Activated naive CD4-positive, alpha-beta T cell treated with anti-CD3 and anti-CD28 coated beads, Interleukin-2, amount 10 ng/mL, durations not matched to agents 7 days and 5 days (primary cell): ENCODE results near the gene GGCX.
A peak's percentile ranks its signal among the peaks of the same experiment; 100 is the strongest.

Experiments
- CTCF ChIA-PET: fragments of 350-600 bp; sonication (Branson Sonifier 250); formaldehyde crosslinking; loops from one replicate; lab custom pipeline; 2021; ENCODE audit warnings: antibody characterized with exemption; lab: Charles Lee
- DNase-seq: peaks from one replicate; pipeline ENCODE4 v3.0.0-alpha.2; 2020
- H3K27ac Mint-ChIP-seq: one replicate; pipeline ENCODE4 v1.8.0; 2021; ENCODE audit warnings: mild to moderate bottlenecking, moderate library complexity, mixed read lengths
- H3K27me3 Mint-ChIP-seq: one replicate; pipeline ENCODE4 v1.8.0; 2021; ENCODE audit warnings: mild to moderate bottlenecking, mixed read lengths
- H3K36me3 Mint-ChIP-seq: one replicate; pipeline ENCODE4 v1.8.0; 2021; ENCODE audit warnings: mixed read lengths
- H3K4me1 Mint-ChIP-seq: one replicate; pipeline ENCODE4 v1.8.0; 2021; ENCODE audit warnings: mixed read lengths
- H3K4me3 Mint-ChIP-seq: one replicate; pipeline ENCODE4 v1.8.0; 2021; ENCODE audit warnings: mild to moderate bottlenecking, moderate library complexity, mixed read lengths
- H3K9me3 Mint-ChIP-seq: one replicate; pipeline ENCODE4 v1.8.0; 2021; ENCODE audit warnings: mixed read lengths

Gene GGCX

DNA sequence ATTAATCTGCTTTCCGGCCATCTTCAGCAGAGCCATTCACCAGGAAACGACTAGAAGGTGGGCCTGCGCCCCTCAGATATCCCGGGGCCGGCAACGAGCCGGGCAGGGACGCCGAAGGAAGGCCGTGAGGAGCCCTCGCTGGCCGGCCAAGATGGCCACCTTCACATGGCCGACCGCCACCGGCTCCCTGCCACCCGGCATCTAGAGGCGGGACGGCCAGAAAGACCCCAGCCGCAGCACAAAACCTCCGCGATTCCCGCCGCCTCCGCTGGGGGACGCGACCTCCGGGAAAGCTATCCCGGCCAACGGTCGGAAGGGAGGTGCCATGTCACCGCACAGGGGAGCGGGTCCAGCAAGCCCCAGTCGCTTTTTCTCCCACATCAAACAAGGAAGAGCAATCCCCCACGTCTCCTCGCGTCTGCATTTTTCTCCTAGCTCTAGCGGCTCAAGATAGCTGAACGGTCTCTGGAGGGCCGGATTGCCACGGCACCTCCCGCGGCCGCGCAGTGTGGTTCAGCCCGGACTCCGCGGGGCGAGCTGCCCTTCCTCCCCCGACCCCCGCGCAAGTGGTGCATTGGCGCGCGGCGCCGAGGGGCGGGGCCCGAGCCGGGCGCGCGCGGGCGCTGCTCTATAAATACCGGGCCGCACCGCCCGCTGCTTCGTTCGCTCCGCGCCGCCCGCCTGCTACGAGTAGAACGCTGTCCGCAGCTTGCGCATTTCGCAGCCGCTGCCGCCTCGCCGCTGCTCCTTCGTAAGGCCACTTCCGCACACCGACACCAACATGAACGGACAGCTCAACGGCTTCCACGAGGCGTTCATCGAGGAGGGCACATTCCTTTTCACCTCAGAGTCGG is 22.6 kb downstream of the GGCX start, which contains the start of gene MAT2A:
MAT2A (plus strand) TSS at position 662 of the 854 bp plus-strand sequence; CDS start at position 782, 120 bp downstream.
- peaks cover 41% of the 10 kb centered on the region for H3K36me3 Mint-ChIP-seq
- H3K27me3 Mint-ChIP-seq: no peaks in the 10 kb centered on the region
- peak within 1 kb of the TSS; percentile 92 for H3K4me3 Mint-ChIP-seq
- H3K9me3 Mint-ChIP-seq: no peaks in the 10 kb centered on the region
- CTCF ChIA-PET: interaction anchor here (0.8 to 8.1 kb wide), 5 partner anchors 10 to 148 kb away, joined by 3 to 62 read pairs (median 3); partner anchors contain the start of gene SH2D6
- H3K4me1 Mint-ChIP-seq: peaks cover 48% of the 10 kb centered on the region
- H3K27ac Mint-ChIP-seq: peak within 1 kb of the TSS; percentile 90
- peak; percentile 87 for DNase-seq

DNA sequence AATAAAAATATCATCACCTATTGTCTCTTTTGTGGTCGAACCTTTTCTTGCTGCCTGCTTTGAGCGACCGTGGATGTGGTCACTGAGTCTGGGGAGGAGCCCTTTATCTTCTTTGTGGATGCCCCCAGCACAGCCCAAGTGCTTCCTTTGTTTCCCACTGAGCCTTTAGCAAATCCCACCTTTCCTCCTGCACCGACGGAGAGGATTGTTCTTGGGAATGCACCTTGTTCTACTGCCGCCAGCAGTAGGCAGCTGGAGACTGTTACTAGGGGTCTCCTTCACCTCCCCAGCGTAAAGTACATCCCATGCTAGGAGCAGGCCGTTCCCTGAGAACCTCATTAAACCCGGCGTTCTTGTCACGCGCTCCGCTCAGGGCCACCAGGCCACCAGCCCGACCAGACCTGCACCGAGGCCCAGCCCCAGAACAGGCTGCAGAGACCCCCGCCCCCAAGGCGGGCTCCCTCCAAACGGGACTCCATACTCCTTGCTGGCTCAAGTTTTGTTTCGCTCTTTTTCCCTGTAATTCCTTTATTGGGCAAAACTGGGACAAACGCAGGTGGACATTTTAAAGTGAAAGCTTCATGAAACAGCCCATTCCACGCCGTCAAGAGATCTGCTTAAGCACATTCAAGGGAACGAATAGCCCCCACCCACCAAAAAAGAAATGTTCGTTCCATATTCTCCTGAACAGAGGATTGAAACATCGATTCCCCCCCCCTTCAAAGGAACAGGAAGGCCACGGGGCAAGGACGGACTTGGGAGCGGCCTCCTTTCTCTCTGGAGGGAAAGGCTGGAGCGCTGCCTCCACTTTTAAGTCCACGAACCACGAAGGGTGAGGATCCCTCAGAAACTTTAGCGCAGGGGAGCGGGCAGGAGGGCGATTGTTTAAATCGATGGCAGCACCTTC is 23.4 kb downstream of the GGCX start:
- Mint-ChIP-seq H3K27ac (peak overlapping the region; percentile 90), H3K9me3 (no peaks in the 10 kb centered on the region), H3K4me1 (peaks cover 43% of the 10 kb centered on the region), H3K36me3 (peaks cover 34% of the 10 kb centered on the region), H3K27me3 (no peaks in the 10 kb centered on the region), H3K4me3 (peak overlapping the region; percentile 92)
- DNase-seq: peak; percentile 54
- CTCF ChIA-PET: interaction anchor here (1.5 to 8.1 kb wide), 3 partner anchors 13 to 118 kb away, joined by 12 to 62 read pairs (median 17); partner anchors contain the start of gene SH2D6

DNA sequence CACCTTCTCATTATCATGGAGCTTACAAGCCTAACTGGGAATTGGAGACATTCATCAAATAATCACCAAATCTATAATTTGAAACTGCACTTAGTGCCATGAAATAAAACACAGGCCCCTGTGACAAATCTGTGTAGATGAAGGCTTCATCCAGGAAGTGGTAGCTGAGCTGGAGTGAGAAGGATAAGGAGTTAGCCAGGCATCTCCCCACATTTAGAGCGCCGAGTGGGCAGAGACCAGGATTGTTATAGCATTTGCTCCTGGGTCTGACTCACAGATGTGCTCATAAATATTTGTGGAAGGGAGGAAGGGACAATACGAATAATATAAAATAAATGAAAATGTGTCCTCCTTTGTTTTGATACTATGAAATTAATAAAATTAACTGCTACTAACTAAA is 24.8 kb downstream of the GGCX start:
- H3K36me3 Mint-ChIP-seq: peaks cover 20% of the 10 kb centered on the region
- no peaks in the 10 kb centered on the region for H3K9me3 Mint-ChIP-seq
- H3K4me3 Mint-ChIP-seq: no peak overlapping the region
- DNase-seq: no peak
- no peaks in the 10 kb centered on the region for H3K27me3 Mint-ChIP-seq
- H3K4me1 Mint-ChIP-seq: peaks cover 30% of the 10 kb centered on the region
- CTCF ChIA-PET: interaction anchor here (1.0 to 3.8 kb wide), 4 partner anchors 15 to 117 kb away, joined by 3 to 17 read pairs (median 8); no protein-coding TSS in a partner anchor
- H3K27ac Mint-ChIP-seq: no peak overlapping the region

DNA sequence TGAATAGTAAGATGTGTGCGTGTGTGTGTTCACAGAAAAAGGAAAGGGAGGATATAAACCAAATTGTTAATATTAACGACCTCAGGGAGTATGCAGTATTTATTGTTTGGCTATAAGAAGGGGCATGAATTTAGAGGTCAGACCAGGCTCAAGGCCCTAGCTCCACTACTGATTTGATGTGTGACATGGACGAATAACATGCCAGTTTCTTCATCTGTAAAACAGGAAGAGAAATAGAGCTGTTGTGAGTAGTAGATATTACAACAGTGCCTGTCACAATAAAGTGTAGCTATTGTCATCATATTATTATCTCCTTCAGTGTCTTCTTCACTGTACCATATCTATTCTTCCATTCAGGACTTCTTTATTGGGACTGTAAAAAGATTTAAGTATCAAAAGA is 26.4 kb downstream of the GGCX start:
- H3K9me3 Mint-ChIP-seq: no peaks in the 10 kb centered on the region
- DNase-seq: no peak
- no peaks in the 10 kb centered on the region for H3K27me3 Mint-ChIP-seq
- H3K36me3 Mint-ChIP-seq: peaks cover 4% of the 10 kb centered on the region
- no peak overlapping the region for H3K4me3 Mint-ChIP-seq
- CTCF ChIA-PET: interaction anchor here (0.7 to 3.8 kb wide), 4 partner anchors 8 to 115 kb away, joined by 3 to 17 read pairs (median 3); no protein-coding TSS in a partner anchor
- peaks cover 17% of the 10 kb centered on the region for H3K4me1 Mint-ChIP-seq
- no peak overlapping the region for H3K27ac Mint-ChIP-seq

DNA sequence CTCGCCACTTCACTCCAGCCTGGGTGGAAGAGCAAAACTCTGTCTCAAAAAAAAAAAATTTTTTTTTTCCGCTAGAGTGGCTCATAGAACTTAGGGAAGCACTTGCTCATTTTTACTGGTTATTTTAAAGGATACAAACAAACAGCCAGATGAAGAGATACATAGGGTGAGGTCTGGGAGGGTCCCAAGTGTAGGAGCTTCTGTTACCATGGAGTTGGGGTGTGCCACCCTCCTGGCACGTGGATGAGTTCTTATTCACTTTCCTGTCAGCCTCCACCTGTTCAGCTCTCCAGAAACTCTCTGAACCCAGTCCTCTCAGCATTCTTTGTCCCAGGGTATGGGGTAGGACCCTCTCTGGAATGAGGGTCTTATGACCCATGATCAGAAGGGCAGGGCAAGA is 27.2 kb downstream of the GGCX start:
- CTCF ChIA-PET: interaction anchor here (3.8 kb wide), 1 partner anchor 17 kb away, joined by 17 read pairs; no protein-coding TSS in a partner anchor
- H3K4me1 Mint-ChIP-seq: peaks cover 17% of the 10 kb centered on the region
- peaks cover 6% of the 10 kb centered on the region for H3K27me3 Mint-ChIP-seq
- no peak overlapping the region for H3K4me3 Mint-ChIP-seq
- H3K27ac Mint-ChIP-seq: no peak overlapping the region
- no peak for DNase-seq
- H3K36me3 Mint-ChIP-seq: peaks cover 3% of the 10 kb centered on the region
- H3K9me3 Mint-ChIP-seq: no peaks in the 10 kb centered on the region

DNA sequence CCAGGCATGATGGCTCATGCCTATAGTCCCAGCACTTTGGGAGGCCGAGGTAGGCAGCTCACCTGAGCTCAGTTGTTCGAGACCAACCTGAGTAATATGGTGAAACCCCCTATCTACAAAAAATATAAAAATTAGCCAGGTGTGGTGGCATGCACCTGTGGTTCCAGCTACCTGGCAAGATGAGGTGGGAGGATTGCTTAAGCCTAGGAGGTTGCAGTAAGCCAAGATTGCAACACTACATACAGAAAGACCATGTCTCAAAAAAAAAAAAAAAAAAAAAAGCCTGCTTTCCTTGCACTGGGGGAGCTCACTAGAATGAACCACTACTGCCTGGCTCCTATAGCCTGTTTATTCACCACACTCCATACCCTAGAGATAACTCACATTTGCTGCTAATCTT is 29.7 kb downstream of the GGCX start:
- Mint-ChIP-seq H3K4me3 (no peak overlapping the region), H3K27me3 (peaks cover 16% of the 10 kb centered on the region), H3K4me1 (peaks cover 4% of the 10 kb centered on the region), H3K36me3 (peaks cover 3% of the 10 kb centered on the region), H3K27ac (no peak overlapping the region), H3K9me3 (no peaks in the 10 kb centered on the region)
- CTCF ChIA-PET: no interaction called here
- no peak for DNase-seq

DNA sequence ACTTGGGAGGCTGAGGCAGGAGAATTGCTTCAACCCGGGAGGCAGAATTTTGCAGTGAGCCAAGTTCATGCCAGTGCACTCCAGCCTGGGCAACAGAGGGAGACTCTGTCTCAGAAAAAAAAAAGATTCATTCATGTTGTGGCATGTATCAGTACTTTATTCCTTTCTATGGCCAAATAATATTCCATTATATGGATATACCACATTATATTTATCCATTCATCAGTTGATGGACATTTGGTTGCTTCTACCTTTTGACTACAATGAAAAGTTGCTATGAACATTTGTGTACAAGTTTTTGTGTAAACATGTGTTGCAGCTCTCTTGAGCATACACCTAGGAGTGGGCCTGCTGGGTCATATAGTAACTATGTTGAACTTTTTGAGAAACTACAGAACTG is 31.5 kb downstream of the GGCX start:
- DNase-seq: no peak
- CTCF ChIA-PET: no interaction called here
- Mint-ChIP-seq H3K27me3 (peaks cover 32% of the 10 kb centered on the region), H3K4me3 (no peak overlapping the region), H3K27ac (no peak overlapping the region), H3K9me3 (no peaks in the 10 kb centered on the region), H3K36me3 (no peaks in the 10 kb centered on the region), H3K4me1 (no peaks in the 10 kb centered on the region)

DNA sequence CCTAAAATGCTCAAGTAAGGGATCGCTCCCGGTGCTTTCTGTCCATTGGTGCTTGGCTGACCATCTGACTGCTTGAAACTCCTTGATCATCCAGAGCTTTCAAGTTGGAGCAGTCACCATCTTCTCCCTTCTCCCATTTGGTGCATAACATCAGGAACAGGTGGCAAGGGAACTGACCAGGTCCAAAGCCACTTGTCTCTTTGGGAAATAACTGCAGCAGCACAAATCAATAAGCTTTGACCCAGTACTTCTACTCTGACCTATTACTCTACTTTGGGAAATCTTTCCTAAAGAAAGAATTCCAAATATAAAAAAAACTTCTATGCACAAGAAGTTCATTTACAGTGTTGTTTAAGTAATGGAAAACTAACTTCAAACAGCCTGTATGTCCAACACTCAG is 32.9 kb downstream of the GGCX start:
- no peak overlapping the region for H3K27ac Mint-ChIP-seq
- H3K27me3 Mint-ChIP-seq: peaks cover 43% of the 10 kb centered on the region
- H3K4me3 Mint-ChIP-seq: no peak overlapping the region
- peaks cover 4% of the 10 kb centered on the region for H3K4me1 Mint-ChIP-seq
- H3K36me3 Mint-ChIP-seq: no peaks in the 10 kb centered on the region
- CTCF ChIA-PET: no interaction called here
- no peak for DNase-seq
- no peaks in the 10 kb centered on the region for H3K9me3 Mint-ChIP-seq

DNA sequence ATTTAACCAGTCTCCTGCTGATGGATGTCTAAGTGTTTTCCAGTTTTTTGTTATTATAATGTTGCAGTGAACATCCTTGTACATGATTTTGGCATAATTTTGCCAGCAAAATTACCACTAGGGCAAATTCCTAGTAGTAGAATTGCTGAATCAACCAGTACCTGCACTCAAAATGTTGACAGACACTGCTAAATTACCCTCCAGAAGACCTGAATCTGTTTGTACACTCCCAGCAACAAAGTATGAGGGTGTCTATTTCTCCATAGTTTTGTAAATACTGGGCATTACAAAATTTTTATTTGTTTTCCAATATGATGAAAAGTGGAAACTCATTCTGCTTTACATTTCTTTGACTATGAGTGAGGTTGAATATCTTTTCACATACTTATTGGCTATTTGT is 33.5 kb downstream of the GGCX start:
- no peak overlapping the region for H3K4me3 Mint-ChIP-seq
- H3K4me1 Mint-ChIP-seq: peaks cover 4% of the 10 kb centered on the region
- no peak for DNase-seq
- H3K36me3 Mint-ChIP-seq: no peaks in the 10 kb centered on the region
- CTCF ChIA-PET: no interaction called here
- H3K27me3 Mint-ChIP-seq: peaks cover 43% of the 10 kb centered on the region
- no peaks in the 10 kb centered on the region for H3K9me3 Mint-ChIP-seq
- H3K27ac Mint-ChIP-seq: no peak overlapping the region

DNA sequence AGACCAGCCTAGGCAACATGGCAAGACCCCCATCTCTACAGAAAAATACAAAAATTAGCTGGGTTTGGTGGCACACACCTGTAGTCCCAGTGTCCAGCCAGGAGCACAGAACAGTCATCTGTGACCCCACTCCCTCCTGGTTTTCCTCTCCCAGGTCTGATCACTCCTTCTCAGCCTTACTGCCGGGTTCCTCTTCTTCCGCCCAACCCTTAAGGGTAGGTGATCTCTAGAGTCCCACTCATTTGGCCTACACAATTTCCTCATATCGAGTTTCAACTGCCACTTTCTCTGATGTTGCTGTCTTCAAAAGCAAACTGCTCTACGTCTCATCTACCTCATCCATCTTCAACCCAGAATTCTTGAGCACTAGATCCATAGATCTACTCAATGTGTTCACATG is 35.7 kb downstream of the GGCX start:
- no peak for DNase-seq
- H3K4me1 Mint-ChIP-seq: peaks cover 4% of the 10 kb centered on the region
- no peak overlapping the region for H3K4me3 Mint-ChIP-seq
- H3K9me3 Mint-ChIP-seq: no peaks in the 10 kb centered on the region
- H3K27me3 Mint-ChIP-seq: peaks cover 43% of the 10 kb centered on the region
- H3K27ac Mint-ChIP-seq: no peak overlapping the region
- CTCF ChIA-PET: no interaction called here
- H3K36me3 Mint-ChIP-seq: no peaks in the 10 kb centered on the region

DNA sequence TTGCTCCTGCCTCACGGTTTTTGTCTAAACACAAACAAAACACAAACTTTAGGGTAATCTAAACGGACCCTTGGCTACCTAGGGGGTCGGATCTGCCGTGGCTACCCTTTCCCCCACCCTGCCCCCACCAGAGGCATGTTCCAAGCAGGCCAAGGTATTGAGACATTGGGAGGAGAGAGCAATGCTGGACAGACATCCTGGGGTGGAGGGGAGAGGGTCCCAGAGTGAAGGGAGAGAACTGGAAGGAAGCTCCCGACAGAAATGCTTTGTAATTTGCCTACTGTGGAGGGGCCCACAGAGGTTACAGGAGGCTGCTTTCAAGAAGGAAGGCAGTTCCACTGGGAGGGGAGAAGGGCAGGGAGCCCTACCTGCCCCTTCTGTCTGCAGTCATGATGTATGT is 36.3 kb downstream of the GGCX start:
- no peak overlapping the region for H3K4me3 Mint-ChIP-seq
- CTCF ChIA-PET: no interaction called here
- H3K9me3 Mint-ChIP-seq: no peaks in the 10 kb centered on the region
- peaks cover 4% of the 10 kb centered on the region for H3K4me1 Mint-ChIP-seq
- no peaks in the 10 kb centered on the region for H3K36me3 Mint-ChIP-seq
- H3K27me3 Mint-ChIP-seq: peaks cover 45% of the 10 kb centered on the region
- H3K27ac Mint-ChIP-seq: no peak overlapping the region
- no peak for DNase-seq

DNA sequence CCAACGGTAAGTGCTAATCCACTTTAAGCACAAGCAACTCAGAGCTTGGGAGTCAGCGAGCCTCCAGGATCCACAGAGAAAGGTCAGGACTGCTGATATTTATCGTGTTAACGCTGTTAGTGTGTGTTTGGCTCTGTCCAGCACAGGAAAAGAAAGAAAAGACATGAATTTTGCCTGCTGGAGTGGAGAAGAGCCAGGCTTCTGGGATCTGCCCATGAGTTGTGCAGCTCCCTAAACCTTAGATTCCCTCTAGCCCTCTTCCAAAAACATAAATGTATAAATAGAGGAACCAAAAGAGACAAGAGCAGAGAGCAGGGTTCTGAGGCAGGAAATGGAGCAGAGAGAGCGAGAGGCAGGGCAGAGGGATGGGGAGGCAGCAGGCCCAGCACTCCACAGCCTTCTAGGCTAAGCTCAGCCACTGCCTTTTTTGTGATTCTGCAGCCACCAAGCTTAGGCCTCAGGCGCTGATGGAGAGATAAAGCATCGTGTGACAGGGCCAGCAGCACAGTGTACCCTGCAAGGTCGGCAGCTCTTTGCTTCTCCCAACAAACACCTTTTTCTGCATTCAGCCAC is 36.9 kb downstream of the GGCX start:
- DNase-seq: no peak
- Mint-ChIP-seq H3K36me3 (no peaks in the 10 kb centered on the region), H3K9me3 (no peaks in the 10 kb centered on the region), H3K27ac (no peak overlapping the region), H3K4me1 (peaks cover 4% of the 10 kb centered on the region), H3K4me3 (no peak overlapping the region), H3K27me3 (peaks cover 46% of the 10 kb centered on the region)
- CTCF ChIA-PET: no interaction called here

DNA sequence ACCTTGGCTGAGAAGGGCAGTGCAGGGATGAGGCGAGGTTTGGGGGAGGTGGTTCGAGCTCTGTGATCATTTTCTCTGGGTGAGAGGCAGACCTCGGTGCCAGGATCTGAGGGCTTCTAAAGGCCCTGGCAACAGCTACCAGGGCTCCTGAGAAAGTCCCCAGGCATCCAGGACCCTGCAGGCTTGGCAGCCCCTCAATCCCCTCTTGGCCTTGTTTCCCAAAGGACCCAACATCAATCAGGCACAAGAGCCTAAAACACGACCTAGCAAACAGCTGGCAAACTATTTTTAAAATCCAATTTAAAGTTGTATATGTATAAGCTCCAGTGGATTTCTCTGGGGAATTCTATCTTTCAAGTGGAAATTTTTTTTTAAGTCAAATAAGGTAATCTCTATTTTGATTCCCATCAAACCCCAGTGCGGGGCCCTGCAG is 37.4 kb downstream of the GGCX start:
- H3K4me1 Mint-ChIP-seq: peaks cover 4% of the 10 kb centered on the region
- H3K27ac Mint-ChIP-seq: no peak overlapping the region
- no peak for DNase-seq
- H3K4me3 Mint-ChIP-seq: no peak overlapping the region
- H3K27me3 Mint-ChIP-seq: peaks cover 41% of the 10 kb centered on the region
- CTCF ChIA-PET: no interaction called here
- no peaks in the 10 kb centered on the region for H3K9me3 Mint-ChIP-seq
- H3K36me3 Mint-ChIP-seq: no peaks in the 10 kb centered on the region
